Choroid plexus epithelial cell (primary cell): ENCODE measurements around the gene NKD1.

Experiments
- DNase-seq: peaks from one replicate; pipeline ENCODE4 v3.0.0-alpha.2; 2010; ENCODE audit warnings: low read depth
- H3K4me3 ChIP-seq: 2 replicates; pipeline ENCODE4 v1.5.1; 2011; ENCODE audit warnings: low read depth, mild to moderate bottlenecking, control low read depth, low read length, moderate library complexity
- TF ChIP-seq, protein P1 (sequence below): conservative IDR thresholded peaks from 2 replicates; pipeline ENCODE4 v1.5.1; 2011; ENCODE audit warnings: low read depth, mild to moderate bottlenecking, control low read depth, inconsistent platforms, low read length, moderate library complexity

NKD1 gene

GRCh38 chr16:50697881-50698767, 149.9 kb downstream of the NKD1 start:
- peak overlapping the region; percentile 48 for H3K4me3 ChIP-seq
- DNase-seq = peak; percentile 66

More at GRCh38 chr16:50697881-50698767, 149.9 kb downstream of the NKD1 start:
- TF ChIP-seq, protein P1, sequence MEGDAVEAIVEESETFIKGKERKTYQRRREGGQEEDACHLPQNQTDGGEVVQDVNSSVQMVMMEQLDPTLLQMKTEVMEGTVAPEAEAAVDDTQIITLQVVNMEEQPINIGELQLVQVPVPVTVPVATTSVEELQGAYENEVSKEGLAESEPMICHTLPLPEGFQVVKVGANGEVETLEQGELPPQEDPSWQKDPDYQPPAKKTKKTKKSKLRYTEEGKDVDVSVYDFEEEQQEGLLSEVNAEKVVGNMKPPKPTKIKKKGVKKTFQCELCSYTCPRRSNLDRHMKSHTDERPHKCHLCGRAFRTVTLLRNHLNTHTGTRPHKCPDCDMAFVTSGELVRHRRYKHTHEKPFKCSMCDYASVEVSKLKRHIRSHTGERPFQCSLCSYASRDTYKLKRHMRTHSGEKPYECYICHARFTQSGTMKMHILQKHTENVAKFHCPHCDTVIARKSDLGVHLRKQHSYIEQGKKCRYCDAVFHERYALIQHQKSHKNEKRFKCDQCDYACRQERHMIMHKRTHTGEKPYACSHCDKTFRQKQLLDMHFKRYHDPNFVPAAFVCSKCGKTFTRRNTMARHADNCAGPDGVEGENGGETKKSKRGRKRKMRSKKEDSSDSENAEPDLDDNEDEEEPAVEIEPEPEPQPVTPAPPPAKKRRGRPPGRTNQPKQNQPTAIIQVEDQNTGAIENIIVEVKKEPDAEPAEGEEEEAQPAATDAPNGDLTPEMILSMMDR = no peak
